ENCODE measurements around the gene C16orf89. TPM values are rescaled to one million over a fixed set of nuclear protein-coding genes. Genes with fewer than 3 reads are reported as not detected.
A peak's percentile ranks its signal among the peaks of the same experiment; 100 is the strongest.

Gene C16orf89
- total RNA-seq, 1 experiment from 2014 or later, result not detected

DNA sequence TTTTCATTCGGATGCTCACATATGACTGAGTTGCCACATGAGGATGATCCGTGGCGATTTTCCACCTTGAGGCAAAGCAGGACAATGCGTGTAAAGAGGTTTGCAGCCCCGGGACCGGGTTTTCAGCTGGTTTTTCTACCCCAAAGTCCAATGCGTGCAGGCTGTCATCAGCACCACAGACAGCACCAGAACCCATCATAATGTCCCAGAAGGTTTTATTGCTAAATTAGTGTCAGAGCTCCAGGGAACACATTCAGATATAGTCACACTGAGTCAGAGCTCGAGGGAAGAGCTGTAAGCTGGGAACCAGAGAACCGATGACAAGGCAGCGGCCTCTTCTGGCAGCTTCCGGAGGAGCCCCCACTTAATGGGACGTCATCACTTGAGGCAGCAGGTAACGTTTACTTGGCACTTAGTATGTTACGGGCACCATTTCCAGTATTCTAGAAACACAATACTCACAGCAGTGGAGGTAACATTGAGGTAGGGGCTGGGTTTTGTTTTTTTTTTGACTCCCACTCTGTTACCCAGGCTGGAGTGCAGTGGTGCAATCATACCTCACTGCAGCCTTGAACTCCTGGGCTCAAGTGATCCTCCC, 23.1 kb downstream of the C16orf89 start:
- peak; percentile 44 for DNase-seq (ENCODE audit: low spot score)
- BruUV-seq (replicated peaks), result no TSS peak
- H3K27me3 ChIP-seq (replicated peaks; ENCODE audit: insufficient read depth, low read depth, low read length, poor library complexity), result peaks cover 35% of the 10 kb centered on the region
- intact Hi-C loops (cut with micrococcal nuclease; ENCODE audit: unreplicated experiment), result no loop called here
- no peaks in the 10 kb centered on the region for H3K36me3 ChIP-seq (ENCODE audit: insufficient read depth, low read length, poor library complexity, severe bottlenecking)
- ChIA-PET CTCF (interaction anchor here (0.7 kb wide), 1 partner anchor 570 kb away, joined by 3 read pairs; no protein-coding TSS in a partner anchor), POLR2A (ENCODE audit: low non-redundant PET) (no interaction called here)
- TF ChIP-seq EZH2 (IDR thresholded peaks at IDR 0.05; ENCODE audit: borderline replicate concordance, low read depth, low read length, poor library complexity, severe bottlenecking), result no peak
- TF ChIP-seq, protein P1, sequence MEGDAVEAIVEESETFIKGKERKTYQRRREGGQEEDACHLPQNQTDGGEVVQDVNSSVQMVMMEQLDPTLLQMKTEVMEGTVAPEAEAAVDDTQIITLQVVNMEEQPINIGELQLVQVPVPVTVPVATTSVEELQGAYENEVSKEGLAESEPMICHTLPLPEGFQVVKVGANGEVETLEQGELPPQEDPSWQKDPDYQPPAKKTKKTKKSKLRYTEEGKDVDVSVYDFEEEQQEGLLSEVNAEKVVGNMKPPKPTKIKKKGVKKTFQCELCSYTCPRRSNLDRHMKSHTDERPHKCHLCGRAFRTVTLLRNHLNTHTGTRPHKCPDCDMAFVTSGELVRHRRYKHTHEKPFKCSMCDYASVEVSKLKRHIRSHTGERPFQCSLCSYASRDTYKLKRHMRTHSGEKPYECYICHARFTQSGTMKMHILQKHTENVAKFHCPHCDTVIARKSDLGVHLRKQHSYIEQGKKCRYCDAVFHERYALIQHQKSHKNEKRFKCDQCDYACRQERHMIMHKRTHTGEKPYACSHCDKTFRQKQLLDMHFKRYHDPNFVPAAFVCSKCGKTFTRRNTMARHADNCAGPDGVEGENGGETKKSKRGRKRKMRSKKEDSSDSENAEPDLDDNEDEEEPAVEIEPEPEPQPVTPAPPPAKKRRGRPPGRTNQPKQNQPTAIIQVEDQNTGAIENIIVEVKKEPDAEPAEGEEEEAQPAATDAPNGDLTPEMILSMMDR (conservative IDR thresholded peaks at IDR 0.05; ENCODE audit: low read depth, low read length), result peak; percentile 48
- no peaks in the 10 kb centered on the region for H3K4me1 ChIP-seq (ENCODE audit: insufficient read depth, low read length, poor library complexity, severe bottlenecking)
- no peaks in the 10 kb centered on the region for H3K9me3 ChIP-seq (ENCODE audit: low read depth, low read length, poor library complexity, severe bottlenecking)
- H3K4me3 ChIP-seq (ENCODE audit: low read depth, low read length, poor library complexity, severe bottlenecking), result no peak overlapping the region
- H3K27ac ChIP-seq (ENCODE audit: low read depth, low read length, poor library complexity, severe bottlenecking), result no peak overlapping the region

DNA sequence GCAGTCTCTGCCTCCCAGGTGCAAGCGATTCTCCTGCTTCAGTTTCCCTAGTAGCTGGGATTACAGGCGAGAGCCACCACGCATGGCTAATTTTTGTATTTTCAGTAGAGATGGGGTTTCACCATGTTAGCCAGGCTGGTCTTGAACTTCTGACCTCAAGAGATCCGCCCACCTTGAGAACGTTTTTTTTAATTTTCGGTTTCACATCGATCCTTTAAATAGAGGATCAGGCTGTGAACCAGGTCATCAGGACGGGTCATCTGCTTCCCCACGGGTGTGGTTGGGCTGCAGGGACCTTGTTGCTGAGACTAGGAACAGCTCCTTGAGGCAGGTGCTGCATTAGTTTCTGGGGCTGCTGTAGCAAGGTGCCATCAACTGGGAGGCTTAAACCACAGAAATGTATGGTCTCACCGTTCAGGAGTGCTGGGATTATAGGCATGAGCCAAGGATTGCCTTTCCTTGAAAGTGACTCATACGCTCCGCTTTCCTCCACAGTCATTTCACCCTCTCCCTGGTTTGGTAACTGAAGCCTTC, 24.1 kb downstream of the C16orf89 start:
- BruUV-seq (replicated peaks), result no TSS peak
- POLR2A ChIA-PET (ENCODE audit: low non-redundant PET), result no interaction called here
- Histone ChIP-seq H3K27ac (ENCODE audit: low read depth, low read length, poor library complexity, severe bottlenecking) (no peak overlapping the region), H3K4me3 (ENCODE audit: low read depth, low read length, poor library complexity, severe bottlenecking) (no peak overlapping the region), H3K4me1 (ENCODE audit: insufficient read depth, low read length, poor library complexity, severe bottlenecking) (no peaks in the 10 kb centered on the region), H3K36me3 (ENCODE audit: insufficient read depth, low read length, poor library complexity, severe bottlenecking) (no peaks in the 10 kb centered on the region), H3K27me3 (replicated peaks; ENCODE audit: insufficient read depth, low read depth, low read length, poor library complexity) (peaks cover 31% of the 10 kb centered on the region), H3K9me3 (ENCODE audit: low read depth, low read length, poor library complexity, severe bottlenecking) (no peaks in the 10 kb centered on the region)
- CTCF ChIA-PET, result no interaction called here
- TF ChIP-seq EZH2 (IDR thresholded peaks at IDR 0.05; ENCODE audit: borderline replicate concordance, low read depth, low read length, poor library complexity, severe bottlenecking), result no peak
- TF ChIP-seq, protein P1 (conservative IDR thresholded peaks at IDR 0.05; ENCODE audit: low read depth, low read length), result no peak
- DNase-seq (ENCODE audit: low spot score), result no peak
- intact Hi-C loops (cut with micrococcal nuclease; ENCODE audit: unreplicated experiment), result no loop called here

DNA sequence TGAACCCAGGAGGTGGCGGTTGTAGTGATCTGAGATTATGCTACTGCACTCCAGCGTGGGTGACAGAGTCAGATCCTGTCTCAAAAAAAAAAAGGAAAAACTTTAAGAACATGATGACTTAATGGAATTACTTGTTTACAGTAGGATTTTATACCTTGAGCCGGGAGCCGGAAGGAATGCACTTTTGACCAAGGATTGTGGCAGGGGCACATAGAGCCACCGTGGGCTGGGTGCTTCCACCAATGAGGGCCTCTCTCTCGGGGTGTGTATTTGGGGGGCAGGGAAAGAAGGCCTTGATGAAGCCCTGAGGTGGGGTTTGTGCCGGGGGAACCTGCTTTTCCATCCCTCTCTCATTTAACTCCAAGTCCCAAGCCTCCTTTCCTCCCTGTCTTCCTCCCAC, 25.3 kb downstream of the C16orf89 start:
- BruUV-seq (replicated peaks), result no TSS peak
- H3K9me3 ChIP-seq (ENCODE audit: low read depth, low read length, poor library complexity, severe bottlenecking), result no peaks in the 10 kb centered on the region
- TF ChIP-seq, protein P1 (conservative IDR thresholded peaks at IDR 0.05; ENCODE audit: low read depth, low read length), result no peak
- TF ChIP-seq EZH2 (IDR thresholded peaks at IDR 0.05; ENCODE audit: borderline replicate concordance, low read depth, low read length, poor library complexity, severe bottlenecking), result no peak
- no peak for DNase-seq (ENCODE audit: low spot score)
- H3K4me1 ChIP-seq (ENCODE audit: insufficient read depth, low read length, poor library complexity, severe bottlenecking), result no peaks in the 10 kb centered on the region
- H3K27ac ChIP-seq (ENCODE audit: low read depth, low read length, poor library complexity, severe bottlenecking), result no peak overlapping the region
- H3K27me3 ChIP-seq (replicated peaks; ENCODE audit: insufficient read depth, low read depth, low read length, poor library complexity), result peaks cover 31% of the 10 kb centered on the region
- ChIA-PET CTCF (no interaction called here), POLR2A (ENCODE audit: low non-redundant PET) (no interaction called here)
- intact Hi-C loops (cut with micrococcal nuclease; ENCODE audit: unreplicated experiment), result no loop called here
- H3K4me3 ChIP-seq (ENCODE audit: low read depth, low read length, poor library complexity, severe bottlenecking), result no peak overlapping the region
- no peaks in the 10 kb centered on the region for H3K36me3 ChIP-seq (ENCODE audit: insufficient read depth, low read length, poor library complexity, severe bottlenecking)

Data from A673 (cell line).